Stimulated activated naive CD8-positive, alpha-beta T cell treated with anti-CD3 and anti-CD28 coated beads, Interleukin-15, amount 100 ng/mL, for 72 hours (primary cell): ENCODE measurements around the gene SLC17A3.

Source experiments
- ATAC-seq: fragments of 150-1000 bp; cut with Tn5 transposase; 2 replicates; pipeline ENCODE4 v1.10.0; 2021; ENCODE audit warnings: mild to moderate bottlenecking, moderate library complexity
- DNase-seq, 2 donors: peaks; one replicate each; pipeline ENCODE4 v3.0.0; 2021 to 2022
- H3K27ac Mint-ChIP-seq, 2 donors: one replicate each; pipeline ENCODE4 v1.8.0; 2022; ENCODE audit warnings: mild to moderate bottlenecking in 2 of 2, mixed read lengths in 2 of 2, moderate library complexity in 2 of 2
- H3K27me3 Mint-ChIP-seq: one replicate; pipeline ENCODE4 v1.8.0; 2022; ENCODE audit warnings: mixed read lengths
- H3K4me1 Mint-ChIP-seq: one replicate; pipeline ENCODE4 v1.8.0; 2022; ENCODE audit warnings: mild to moderate bottlenecking, mixed read lengths
- H3K4me3 Mint-ChIP-seq, 2 donors: one replicate each; pipeline ENCODE4 v1.8.0; 2022; ENCODE audit warnings: mild to moderate bottlenecking in 2 of 2, mixed read lengths in 2 of 2, moderate library complexity in 1 of 2
- H3K9me3 Mint-ChIP-seq, 2 donors: one replicate each; pipeline ENCODE4 v1.8.0; 2022; ENCODE audit warnings: mixed read lengths in 2 of 2

Gene SLC17A3

DNA sequence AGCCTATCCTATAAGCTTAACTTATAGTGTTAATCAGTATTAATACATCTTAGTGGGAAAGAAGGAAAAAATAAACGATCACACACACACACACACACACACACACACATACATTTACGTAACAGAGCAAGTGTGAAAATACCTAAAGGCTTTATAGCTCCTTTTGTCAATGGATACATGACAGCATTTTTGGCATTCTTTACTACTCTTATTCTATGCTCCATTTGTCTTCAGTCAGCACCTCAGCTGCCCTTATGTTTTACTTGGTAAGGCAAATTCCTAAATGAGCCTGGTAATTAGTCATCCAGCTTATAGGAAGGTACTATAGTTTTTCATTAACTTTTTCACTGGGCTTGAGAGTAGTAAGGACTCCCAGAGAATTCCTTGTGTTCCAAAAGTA, 25.1 kb upstream of the SLC17A3 start:
- DNase-seq: no peak
- Mint-ChIP-seq H3K4me3 (no peak overlapping the region), H3K9me3 (no peaks in the 10 kb centered on the region), H3K27ac (no peak overlapping the region), H3K4me1 (peaks cover 6% of the 10 kb centered on the region), H3K27me3 (peaks cover under 1% of the 10 kb centered on the region)
- no peak for ATAC-seq

DNA sequence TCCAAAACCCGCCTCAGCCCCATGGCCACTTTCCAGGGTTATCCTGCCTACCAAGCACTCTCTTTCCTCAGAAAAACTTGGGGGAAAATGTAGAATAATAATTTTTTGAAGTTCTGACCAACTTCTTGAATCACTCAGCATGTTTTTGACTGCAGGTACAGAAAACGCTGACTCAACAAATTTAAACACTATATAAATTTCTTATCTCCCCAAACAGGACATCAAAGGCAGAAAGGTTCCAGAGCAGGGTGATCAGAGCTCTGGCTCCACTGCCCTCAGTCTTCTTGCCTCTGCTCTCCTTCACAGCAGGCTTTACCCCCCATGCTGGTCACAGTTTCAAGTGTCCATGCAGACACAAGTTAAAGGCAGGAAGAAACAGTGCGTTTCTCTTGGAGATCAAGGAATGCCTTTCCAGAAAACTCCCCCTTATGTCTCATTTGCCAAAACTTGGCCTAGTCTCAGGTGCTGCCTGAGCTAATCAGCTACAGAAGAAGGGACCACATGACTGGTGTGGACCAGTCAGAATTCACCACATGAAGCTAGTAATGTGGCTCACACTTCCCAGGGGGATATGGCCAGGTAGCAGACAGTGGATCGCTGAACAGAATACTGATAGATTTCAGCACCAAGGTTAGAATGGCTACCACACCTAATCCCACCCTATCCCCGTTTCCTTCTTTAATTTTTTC, 24.4 kb upstream of the SLC17A3 start:
- no peak overlapping the region for H3K4me3 Mint-ChIP-seq
- H3K4me1 Mint-ChIP-seq: peaks cover 6% of the 10 kb centered on the region
- H3K27ac Mint-ChIP-seq: no peak overlapping the region
- DNase-seq (no peak), ATAC-seq (no peak)
- H3K9me3 Mint-ChIP-seq: no peaks in the 10 kb centered on the region
- H3K27me3 Mint-ChIP-seq: no peaks in the 10 kb centered on the region

DNA sequence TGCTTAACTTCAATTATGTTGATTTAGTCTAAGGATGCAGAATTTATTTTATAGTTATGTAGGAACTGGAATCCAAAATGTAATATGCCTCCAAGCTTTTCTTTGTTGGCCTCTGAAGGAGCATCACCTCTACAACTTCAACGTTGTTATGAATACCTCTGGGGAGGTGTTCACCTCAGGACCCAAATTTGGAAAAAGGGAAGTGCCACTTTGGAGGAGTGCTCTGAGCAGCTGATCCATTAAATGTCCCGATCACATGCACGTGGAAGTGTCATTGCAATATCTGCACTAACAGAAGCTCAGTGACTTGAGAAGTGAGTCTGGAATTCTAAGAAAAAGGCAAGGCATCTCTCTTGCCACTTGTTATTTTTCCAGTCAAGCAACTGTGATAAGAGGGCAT, 22.2 kb upstream of the SLC17A3 start:
- Mint-ChIP-seq H3K27me3 (no peaks in the 10 kb centered on the region), H3K27ac (no peak overlapping the region), H3K9me3 (no peaks in the 10 kb centered on the region), H3K4me3 (no peak overlapping the region), H3K4me1 (peaks cover 6% of the 10 kb centered on the region)
- ATAC-seq: no peak
- no peak for DNase-seq

DNA sequence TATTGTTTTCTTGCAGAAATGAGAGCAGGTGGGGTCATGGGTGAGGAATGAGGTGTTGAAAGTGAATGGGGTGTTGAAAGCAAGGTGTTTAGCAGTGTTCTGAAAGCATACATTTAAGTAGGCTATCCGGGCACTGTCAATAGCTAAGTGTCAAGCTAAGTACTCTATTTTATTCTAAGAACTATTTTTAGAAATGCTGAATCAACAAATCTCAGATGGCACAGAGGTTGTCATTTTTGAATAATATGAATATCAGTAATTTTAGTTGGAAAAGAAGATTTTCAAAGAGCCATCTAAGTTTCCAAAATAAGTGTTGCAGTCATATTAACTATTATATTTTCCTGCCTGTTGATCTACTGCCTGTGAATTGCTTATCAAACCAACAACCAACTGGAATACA, 21.7 kb upstream of the SLC17A3 start:
- Mint-ChIP-seq H3K9me3 (no peaks in the 10 kb centered on the region), H3K27ac (no peak overlapping the region), H3K27me3 (no peaks in the 10 kb centered on the region), H3K4me1 (peaks cover 3% of the 10 kb centered on the region), H3K4me3 (no peak overlapping the region)
- ATAC-seq (no peak), DNase-seq (no peak)

DNA sequence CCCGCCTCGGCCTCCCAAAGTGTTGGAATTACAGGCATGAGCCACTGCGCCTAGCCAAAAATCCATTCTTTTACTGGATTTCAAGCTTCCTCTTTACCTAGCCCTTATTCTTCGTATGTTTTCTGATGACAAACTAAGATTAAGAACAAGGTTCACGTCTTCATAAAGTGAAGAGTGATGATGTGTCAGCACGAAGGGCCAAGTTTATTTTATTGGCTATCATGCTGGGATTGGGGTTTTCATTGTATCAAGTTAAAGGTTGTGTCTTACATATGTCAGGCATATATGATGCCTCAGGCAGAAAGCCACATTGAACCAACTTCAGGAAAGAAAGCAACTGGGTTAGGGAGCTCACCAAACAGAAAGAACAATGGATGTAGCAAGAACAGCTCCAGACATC, 19.7 kb upstream of the SLC17A3 start:
- no peak overlapping the region for H3K27ac Mint-ChIP-seq
- no peak overlapping the region for H3K4me3 Mint-ChIP-seq
- no peaks in the 10 kb centered on the region for H3K4me1 Mint-ChIP-seq
- ATAC-seq: no peak
- no peaks in the 10 kb centered on the region for H3K27me3 Mint-ChIP-seq
- H3K9me3 Mint-ChIP-seq: no peaks in the 10 kb centered on the region
- no peak for DNase-seq

DNA sequence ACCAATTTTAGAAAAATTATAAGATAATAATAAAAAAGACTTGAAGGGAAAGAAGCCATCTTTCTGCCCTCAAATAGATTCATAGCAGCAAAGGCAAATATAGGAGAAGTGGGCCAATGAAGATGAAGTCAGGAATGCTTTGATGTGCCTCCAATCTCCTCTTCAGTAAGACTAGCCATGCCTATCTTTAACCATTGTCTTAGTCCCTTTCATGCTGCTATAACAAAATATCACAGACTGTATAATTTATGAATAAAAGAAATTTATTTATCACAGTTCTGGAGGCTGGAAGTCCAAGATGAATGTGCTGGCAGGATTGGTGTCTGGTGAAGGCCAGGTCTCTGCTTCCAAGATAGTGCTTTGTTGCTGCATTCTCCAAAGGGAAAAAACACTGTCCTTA, 18.8 kb upstream of the SLC17A3 start:
- ATAC-seq (no peak), DNase-seq (no peak)
- H3K9me3 Mint-ChIP-seq: no peaks in the 10 kb centered on the region
- H3K4me1 Mint-ChIP-seq: no peaks in the 10 kb centered on the region
- no peak overlapping the region for H3K4me3 Mint-ChIP-seq
- H3K27me3 Mint-ChIP-seq: no peaks in the 10 kb centered on the region
- H3K27ac Mint-ChIP-seq: no peak overlapping the region

DNA sequence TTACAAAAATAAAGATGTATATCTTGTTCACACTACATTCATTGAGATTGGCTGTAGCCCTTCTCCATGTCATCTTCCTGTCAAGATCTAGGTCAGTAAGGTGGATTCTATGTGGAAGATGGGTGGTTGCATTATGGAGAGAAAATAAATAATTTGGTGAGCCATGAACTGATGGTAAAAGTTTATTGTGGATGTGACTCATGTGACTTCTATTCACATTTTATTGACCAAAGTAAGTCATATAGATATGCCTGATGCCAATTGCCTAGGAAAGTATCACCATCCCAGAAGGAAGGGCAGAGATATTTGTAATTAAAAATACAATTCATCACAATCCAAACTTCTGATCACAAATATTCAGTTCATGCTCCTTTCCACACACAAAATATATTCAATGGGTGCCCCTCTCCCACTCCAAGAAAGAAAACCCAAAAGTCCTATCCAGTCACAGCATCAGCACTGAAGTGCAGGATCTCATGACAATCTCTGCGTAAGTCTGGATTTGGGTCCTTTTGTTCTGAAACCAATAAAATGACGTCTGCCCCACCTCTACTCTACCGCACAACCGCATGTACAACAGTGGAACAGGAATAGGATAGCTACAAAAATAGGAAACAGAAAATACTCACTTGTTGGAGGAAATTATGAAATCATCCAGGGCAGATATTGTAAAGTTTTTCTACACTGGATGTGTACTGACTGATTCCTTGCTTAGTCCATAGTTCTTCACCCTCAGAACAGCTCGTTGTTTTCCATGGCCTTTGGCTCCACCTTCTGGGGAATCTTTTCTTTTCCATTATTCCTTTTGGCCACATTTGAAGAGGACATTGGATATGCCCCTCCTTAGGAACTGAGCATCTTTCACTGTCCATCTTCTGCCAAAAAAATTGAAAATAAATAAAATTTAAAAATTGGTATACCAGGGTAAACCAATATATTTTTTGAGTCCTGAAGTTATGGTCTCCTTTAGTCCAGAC, 16.1 kb upstream of the SLC17A3 start:
- no peak overlapping the region for H3K27ac Mint-ChIP-seq
- no peak overlapping the region for H3K4me3 Mint-ChIP-seq
- no peaks in the 10 kb centered on the region for H3K27me3 Mint-ChIP-seq
- DNase-seq: peak in 1 of 2 donors; percentile 18
- ATAC-seq: no peak
- no peaks in the 10 kb centered on the region for H3K4me1 Mint-ChIP-seq
- H3K9me3 Mint-ChIP-seq: no peaks in the 10 kb centered on the region

DNA sequence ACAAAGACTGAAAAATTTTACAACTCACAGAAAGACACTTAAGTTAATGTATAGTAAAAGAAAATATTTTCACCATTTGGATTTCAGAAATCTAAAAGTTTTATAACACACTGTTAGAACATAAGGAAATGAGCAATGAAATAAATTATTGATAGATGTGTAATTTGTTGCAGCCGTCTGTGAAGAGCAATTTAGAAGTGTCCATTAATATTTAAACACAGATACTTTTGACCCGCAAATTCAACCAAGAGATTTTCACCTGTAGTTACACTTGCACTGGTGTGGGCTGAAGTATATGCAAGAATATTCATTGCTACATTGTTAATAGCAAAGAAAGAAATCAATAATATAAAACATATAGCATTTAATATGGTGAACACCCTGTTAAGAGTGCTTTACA, 14.6 kb upstream of the SLC17A3 start:
- H3K4me3 Mint-ChIP-seq: no peak overlapping the region
- no peak for ATAC-seq
- H3K27me3 Mint-ChIP-seq: no peaks in the 10 kb centered on the region
- DNase-seq: no peak
- H3K4me1 Mint-ChIP-seq: no peaks in the 10 kb centered on the region
- no peak overlapping the region for H3K27ac Mint-ChIP-seq
- no peaks in the 10 kb centered on the region for H3K9me3 Mint-ChIP-seq

DNA sequence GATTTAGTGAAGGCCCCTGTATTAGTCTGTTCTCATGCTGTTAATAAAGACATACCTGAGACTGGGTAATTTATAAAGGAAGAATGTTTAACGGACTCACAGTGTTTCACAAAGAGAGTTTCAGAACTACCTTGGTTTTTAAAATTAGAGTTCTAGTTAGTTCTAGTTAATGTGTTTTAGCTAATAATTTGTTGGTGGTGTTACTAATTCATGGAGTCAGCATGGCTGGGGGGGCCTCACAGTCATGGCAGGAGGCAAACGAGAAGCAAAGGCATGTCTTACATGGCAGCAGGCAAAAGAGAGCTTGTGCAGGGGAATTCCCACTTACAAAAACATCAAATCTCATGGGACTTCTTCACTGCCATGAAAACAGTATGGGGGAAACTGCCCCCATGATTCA, 12.0 kb upstream of the SLC17A3 start:
- H3K4me1 Mint-ChIP-seq: peaks cover 9% of the 10 kb centered on the region
- no peaks in the 10 kb centered on the region for H3K9me3 Mint-ChIP-seq
- no peak overlapping the region for H3K4me3 Mint-ChIP-seq
- H3K27ac Mint-ChIP-seq: no peak overlapping the region
- DNase-seq (no peak), ATAC-seq (no peak)
- H3K27me3 Mint-ChIP-seq: no peaks in the 10 kb centered on the region

DNA sequence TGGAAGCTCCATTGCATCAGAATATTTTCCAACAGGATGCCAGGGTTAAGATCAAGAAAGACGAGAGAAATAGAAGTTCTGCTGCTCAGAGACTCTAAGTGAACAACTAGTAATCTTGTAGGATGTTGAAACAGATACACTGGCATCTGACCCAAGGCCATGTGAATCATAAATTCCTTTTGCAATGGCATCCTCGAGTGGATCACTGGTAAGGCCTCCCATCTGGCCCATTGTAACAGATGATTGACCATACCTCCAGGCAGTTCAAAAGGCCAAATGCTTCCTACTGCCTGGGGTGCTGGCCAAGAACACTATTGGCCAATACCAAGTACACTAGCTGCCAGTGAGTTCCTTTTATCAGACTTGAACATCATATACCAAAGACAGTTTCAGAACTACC, 9.9 kb upstream of the SLC17A3 start:
- no peaks in the 10 kb centered on the region for H3K27me3 Mint-ChIP-seq
- ATAC-seq: no peak
- H3K4me1 Mint-ChIP-seq: peaks cover 9% of the 10 kb centered on the region
- H3K9me3 Mint-ChIP-seq: no peaks in the 10 kb centered on the region
- no peak overlapping the region for H3K4me3 Mint-ChIP-seq
- DNase-seq: no peak
- H3K27ac Mint-ChIP-seq: no peak overlapping the region

DNA sequence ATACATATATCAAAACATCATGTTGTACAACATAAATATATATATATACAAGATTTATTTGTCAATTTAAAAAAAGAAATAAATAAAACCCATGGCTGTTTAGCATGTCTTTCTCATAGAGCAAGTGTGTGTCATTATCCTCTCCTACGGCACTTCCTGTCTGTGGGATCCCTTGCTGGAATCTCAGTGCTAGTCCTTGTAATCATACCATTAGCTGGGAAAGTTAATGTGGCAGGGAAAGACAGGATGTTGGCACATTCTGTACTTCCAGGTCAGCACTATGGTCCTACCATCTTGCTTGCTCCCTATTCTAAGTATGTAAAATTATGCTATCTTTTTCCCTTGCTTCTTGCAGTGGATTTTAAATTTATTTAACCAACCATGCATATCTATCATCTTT, 9.5 kb upstream of the SLC17A3 start:
- ATAC-seq: no peak
- peaks cover 9% of the 10 kb centered on the region for H3K4me1 Mint-ChIP-seq
- H3K27ac Mint-ChIP-seq: no peak overlapping the region

DNA sequence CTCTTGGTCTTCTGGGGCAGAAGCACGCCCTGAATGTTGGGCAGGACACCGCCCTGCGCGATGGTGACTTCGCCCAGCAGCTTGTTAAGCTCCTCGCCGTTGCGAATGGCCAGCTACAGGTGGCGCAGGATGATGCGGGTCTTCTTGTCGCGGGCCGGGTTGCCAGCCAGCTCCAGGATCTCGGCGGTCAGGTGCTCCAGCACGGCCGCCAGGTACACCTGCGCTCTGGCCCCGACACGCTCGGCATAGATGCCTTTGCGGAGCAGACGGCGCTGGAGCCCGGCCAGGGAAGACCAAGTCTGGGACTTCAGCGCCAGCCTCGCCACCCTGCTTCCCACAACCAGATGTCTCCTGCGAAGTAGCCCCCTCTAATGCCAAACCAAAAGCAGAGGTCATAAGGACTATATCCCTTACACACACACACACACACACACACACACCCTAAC, 8.0 kb upstream of the SLC17A3 start:
- H3K27ac Mint-ChIP-seq: peak overlapping the region; percentile 35 to 72
- H3K4me1 Mint-ChIP-seq: peaks cover 9% of the 10 kb centered on the region
- peak overlapping the region; percentile 63 to 83 for H3K4me3 Mint-ChIP-seq
- DNase-seq: peak; percentile 33 to 41
- H3K27me3 Mint-ChIP-seq: no peaks in the 10 kb centered on the region
- H3K9me3 Mint-ChIP-seq: no peaks in the 10 kb centered on the region
- peak; percentile 81 for ATAC-seq

More for the DNA sequence above, 9.5 kb upstream of the SLC17A3 start:
- no peak overlapping the region for H3K4me3 Mint-ChIP-seq
- no peak for DNase-seq
- H3K9me3 Mint-ChIP-seq: no peaks in the 10 kb centered on the region
- H3K27me3 Mint-ChIP-seq: no peaks in the 10 kb centered on the region

DNA sequence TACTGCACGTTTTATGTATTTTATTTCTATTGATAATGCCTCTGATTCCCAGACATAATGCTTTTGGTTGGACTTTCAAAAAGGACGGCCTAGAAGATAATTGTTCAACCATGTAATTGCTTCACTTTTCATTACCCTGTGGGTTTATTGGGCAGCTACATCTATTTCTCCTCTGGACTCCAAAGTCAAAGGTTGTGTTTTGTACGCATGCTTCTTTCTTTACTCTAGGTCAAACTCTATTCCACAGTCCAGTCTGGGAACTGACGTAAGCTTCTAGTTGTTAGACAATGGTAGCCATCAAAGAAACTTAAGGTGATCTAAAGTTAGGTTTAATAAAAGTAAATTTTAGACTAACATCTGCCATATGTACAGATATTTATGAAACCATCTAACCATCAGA, 6.6 kb upstream of the SLC17A3 start:
- ATAC-seq (no peak), DNase-seq (no peak)
- Mint-ChIP-seq H3K4me3 (no peak overlapping the region), H3K27ac (no peak overlapping the region), H3K4me1 (peaks cover 9% of the 10 kb centered on the region), H3K9me3 (no peaks in the 10 kb centered on the region), H3K27me3 (no peaks in the 10 kb centered on the region)

DNA sequence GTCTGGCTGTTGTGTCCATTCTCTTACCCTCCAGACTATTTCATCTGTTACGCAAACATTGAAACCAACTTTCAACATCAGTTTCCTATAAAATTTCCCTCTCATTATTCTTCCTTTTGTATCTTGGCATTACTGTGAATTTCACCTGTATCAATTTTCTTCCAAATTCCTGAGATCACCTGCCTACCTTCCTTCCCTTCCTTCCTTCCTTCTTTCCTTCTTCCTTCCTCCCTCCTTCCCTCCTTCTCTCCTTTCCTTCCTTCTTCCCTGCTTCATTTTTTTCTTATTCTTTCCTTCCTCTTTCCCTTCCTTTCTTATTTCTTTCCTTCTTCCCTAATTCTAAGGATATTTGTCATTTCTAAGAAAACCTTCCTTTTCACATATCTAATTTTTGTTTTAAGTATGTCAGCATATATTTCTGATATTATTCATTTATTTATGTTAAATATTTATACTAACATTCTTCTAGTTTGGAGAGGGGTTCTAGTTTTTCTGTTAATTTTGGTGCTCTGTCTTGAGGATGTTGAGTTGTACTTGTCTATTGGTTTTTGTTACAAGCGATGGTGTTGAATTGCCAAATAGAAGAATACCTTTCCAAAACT, 4.8 kb upstream of the SLC17A3 start:
- no peaks in the 10 kb centered on the region for H3K9me3 Mint-ChIP-seq
- H3K27ac Mint-ChIP-seq: no peak overlapping the region

DNA sequence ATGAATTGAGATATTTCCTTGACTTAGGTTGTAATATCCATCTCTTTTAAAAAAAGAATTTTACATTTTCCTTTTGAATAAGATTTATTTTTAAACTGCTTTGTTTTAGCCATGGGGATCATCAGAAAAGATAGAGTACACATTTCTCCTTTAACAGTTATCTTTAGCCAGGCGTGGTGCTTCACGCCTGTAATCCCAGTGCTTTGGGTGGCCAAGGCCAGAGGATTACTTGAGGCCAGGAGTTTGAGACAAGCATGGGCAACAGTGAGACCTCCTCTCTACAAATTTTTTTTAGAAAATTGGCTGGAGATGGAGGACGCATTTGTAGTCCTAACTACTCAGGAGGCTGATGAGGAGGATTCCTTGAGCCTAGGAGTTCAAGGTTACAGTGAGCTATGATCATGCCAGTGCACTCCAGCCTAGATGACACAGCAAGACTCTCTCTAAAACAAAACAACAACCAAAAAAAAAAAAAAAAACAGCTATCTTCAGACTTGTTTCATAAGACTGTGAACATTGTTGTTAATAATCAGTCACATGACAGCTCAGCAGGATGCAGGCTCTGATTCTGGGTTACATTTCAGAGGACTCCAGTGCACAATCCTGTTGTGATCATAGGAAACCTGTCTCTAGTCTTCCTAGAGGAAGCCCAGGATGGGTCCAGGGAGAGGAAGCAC, 2.0 kb upstream of the SLC17A3 start:
- DNase-seq (no peak), ATAC-seq (no peak)
- Mint-ChIP-seq H3K27ac (no peak overlapping the region), H3K4me1 (peaks cover 22% of the 10 kb centered on the region), H3K9me3 (no peaks in the 10 kb centered on the region), H3K27me3 (no peaks in the 10 kb centered on the region), H3K4me3 (no peak overlapping the region)

More for the DNA sequence above, 4.8 kb upstream of the SLC17A3 start:
- ATAC-seq: no peak
- no peak for DNase-seq
- no peak overlapping the region for H3K4me3 Mint-ChIP-seq
- H3K27me3 Mint-ChIP-seq: no peaks in the 10 kb centered on the region
- H3K4me1 Mint-ChIP-seq: peaks cover 21% of the 10 kb centered on the region
